Tibial artery (tissue), 4 donors: ENCODE measurements around the gene DNASE1L3.

Source experiments
- DNase-seq, 2 donors: peaks; one replicate each; pipeline ENCODE4 v3.0.0-alpha.2; 2019
- H3K27ac ChIP-seq, 2 donors: fragments of 200-600 bp; sonication (generic) in 1 of 2; 1 replicate in 1 of 2; 2 replicates in 1 of 2; pipeline ENCODE4 v1.5.1; 2018 to 2019; ENCODE audit warnings: mild to moderate bottlenecking in 1 of 2
- H3K27me3 ChIP-seq, 2 donors: fragments of 200-600 bp; sonication (generic) in 1 of 2; one replicate each; pipeline versions ENCODE4 v1.5.1 to v1.6.0; 2016 to 2019
- H3K36me3 ChIP-seq, 3 donors: fragments of 200-600 bp; sonication (generic) in 2 of 3; one replicate each; pipeline ENCODE4 v1.5.1; 2016 to 2019; ENCODE audit warnings: mild to moderate bottlenecking in 2 of 3
- H3K4me1 ChIP-seq, 4 donors: fragments of 200-600 bp; sonication (generic) in 2 of 4; 1 replicate in 3 of 4; 2 replicates in 1 of 4; pipeline ENCODE4 v1.5.1; 2016 to 2019
- H3K4me3 ChIP-seq, 2 donors: fragments of 200-600 bp; sonication (generic) in 1 of 2; 1 replicate in 1 of 2; 2 replicates in 1 of 2; pipeline ENCODE4 v1.5.1; 2018 to 2019; ENCODE audit warnings: mild to moderate bottlenecking in 2 of 2
- H3K9me3 ChIP-seq, 3 donors: fragments of 200-600 bp; sonication (generic) in 1 of 3; one replicate each; pipeline ENCODE4 v1.5.1; 2016 to 2019
- intact Hi-C: fragments of 100-400 bp; cut with DNase I; formaldehyde crosslinking; loops from one replicate; pipeline ENCODE4 v1.15.0; 2023; ENCODE audit warnings: low total_unique reads
- TF ChIP-seq, protein P1 (sequence below), 2 experiments: fragments of 200-600 bp in 1 of 2; fragments of 450-650 bp in 1 of 2; IDR thresholded peaks; one replicate each; pipeline ENCODE4 v1.5.1; 2017 to 2019; ENCODE audit warnings: antibody characterized with exemption in 2 of 2, mild to moderate bottlenecking in 1 of 2, moderate library complexity in 1 of 2

Gene DNASE1L3

GRCh38 chr3:58237941-58238681 lies 27.3 kb upstream of the DNASE1L3 start:
- Histone ChIP-seq H3K27me3 (no peaks in the 10 kb centered on the region), H3K9me3 (no peaks in the 10 kb centered on the region), H3K4me3 (peak overlapping the region; percentile 72 to 83), H3K27ac (peak overlapping the region; percentile 66 to 68), H3K36me3 (no peaks in the 10 kb centered on the region), H3K4me1 (peaks cover 5 to 18% (median 11%) of the 10 kb centered on the region in 4 donors)
- TF ChIP-seq, protein P1, sequence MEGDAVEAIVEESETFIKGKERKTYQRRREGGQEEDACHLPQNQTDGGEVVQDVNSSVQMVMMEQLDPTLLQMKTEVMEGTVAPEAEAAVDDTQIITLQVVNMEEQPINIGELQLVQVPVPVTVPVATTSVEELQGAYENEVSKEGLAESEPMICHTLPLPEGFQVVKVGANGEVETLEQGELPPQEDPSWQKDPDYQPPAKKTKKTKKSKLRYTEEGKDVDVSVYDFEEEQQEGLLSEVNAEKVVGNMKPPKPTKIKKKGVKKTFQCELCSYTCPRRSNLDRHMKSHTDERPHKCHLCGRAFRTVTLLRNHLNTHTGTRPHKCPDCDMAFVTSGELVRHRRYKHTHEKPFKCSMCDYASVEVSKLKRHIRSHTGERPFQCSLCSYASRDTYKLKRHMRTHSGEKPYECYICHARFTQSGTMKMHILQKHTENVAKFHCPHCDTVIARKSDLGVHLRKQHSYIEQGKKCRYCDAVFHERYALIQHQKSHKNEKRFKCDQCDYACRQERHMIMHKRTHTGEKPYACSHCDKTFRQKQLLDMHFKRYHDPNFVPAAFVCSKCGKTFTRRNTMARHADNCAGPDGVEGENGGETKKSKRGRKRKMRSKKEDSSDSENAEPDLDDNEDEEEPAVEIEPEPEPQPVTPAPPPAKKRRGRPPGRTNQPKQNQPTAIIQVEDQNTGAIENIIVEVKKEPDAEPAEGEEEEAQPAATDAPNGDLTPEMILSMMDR (IDR thresholded peaks at IDR 0.05), result no peak
- DNase-seq, result peak; percentile 58 to 78
- intact Hi-C loops, result loop anchor here (5.0 kb wide), 1 partner anchor 69 kb away; the partner anchor contains the start of genes HTD2 and RPP14

- Histone ChIP-seq H3K4me3 (peak within 1 kb of the TSS; percentile 72 to 83), H3K36me3 (no peaks in the 10 kb centered on the region), H3K27ac (peak within 1 kb of the TSS; percentile 66 to 68), H3K4me1 (peaks cover 5 to 18% (median 11%) of the 10 kb centered on the region in 4 donors), H3K9me3 (no peaks in the 10 kb centered on the region), H3K27me3 (peaks cover 0 to 4% of the 10 kb centered on the region in 2 donors)
- peak; percentile 71 to 85 for DNase-seq
- intact Hi-C loops, result loop anchor here (5.0 kb wide), 1 partner anchor 70 kb away; the partner anchor contains the start of genes HTD2 and RPP14
- TF ChIP-seq, protein P1 (IDR thresholded peaks at IDR 0.05), result no peak
Measured at GRCh38 chr3:58237238-58237940, 26.6 kb upstream of the DNASE1L3 start, which contains the start of gene ABHD6. Gene ABHD6, plus strand, starts transcription at chr3:58237792. Its CDS starts 18,795 bp downstream, at chr3:58256587.

DNA sequence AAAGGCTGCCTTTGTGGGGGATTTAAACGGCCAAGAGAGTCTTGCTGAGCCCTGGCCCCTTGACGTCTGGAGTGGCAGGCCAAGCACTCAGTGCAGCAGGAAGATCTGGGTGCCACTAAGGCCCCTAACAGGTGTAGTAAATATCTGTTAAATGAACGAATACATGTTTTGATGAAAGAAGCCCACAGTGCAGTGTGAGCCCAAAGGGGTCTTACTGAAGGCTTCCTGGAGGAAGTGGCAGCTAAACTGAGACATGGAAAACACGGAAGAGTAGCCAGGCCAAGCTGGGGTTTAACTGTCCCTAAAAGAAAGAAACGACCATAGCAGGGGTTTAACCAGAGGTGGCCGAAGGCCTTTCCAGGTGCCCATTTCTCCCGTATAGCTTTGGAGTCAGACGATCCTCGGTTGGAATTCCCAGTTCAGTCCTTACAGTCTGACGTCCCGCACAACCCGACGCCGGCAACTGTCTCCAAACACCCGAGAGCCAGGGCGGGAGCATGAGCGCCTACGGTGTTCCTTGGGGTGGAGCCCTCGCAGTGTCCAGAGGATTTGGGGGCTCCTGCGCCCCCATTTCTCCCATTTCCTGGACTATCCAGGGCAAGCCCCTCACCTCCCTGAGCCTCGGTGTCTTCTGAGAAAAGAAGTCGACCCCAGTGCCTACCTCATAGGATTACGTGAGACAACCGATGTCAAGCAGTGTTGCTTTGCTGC lies 25.9 kb upstream of the DNASE1L3 start:
- intact Hi-C loops, result loop anchor here (5.0 kb wide), 1 partner anchor 71 kb away; the partner anchor contains the start of genes HTD2 and RPP14
- Histone ChIP-seq H3K36me3 (no peaks in the 10 kb centered on the region), H3K9me3 (no peaks in the 10 kb centered on the region), H3K27me3 (peaks cover 0 to 4% of the 10 kb centered on the region in 2 donors), H3K4me3 (peak overlapping the region; percentile 72 to 83), H3K27ac (peak overlapping the region; percentile 66 to 68), H3K4me1 (peaks cover 5 to 18% (median 11%) of the 10 kb centered on the region in 4 donors)
- DNase-seq, result peak in 1 of 2 donors; percentile 26
- TF ChIP-seq, protein P1 (IDR thresholded peaks at IDR 0.05), result no peak

GRCh38 chr3:58235970-58236369 lies 25.2 kb upstream of the DNASE1L3 start:
- no peak overlapping the region for H3K4me3 ChIP-seq
- H3K4me1 ChIP-seq, result peaks cover 5 to 18% (median 11%) of the 10 kb centered on the region in 4 donors
- H3K27ac ChIP-seq, result no peak overlapping the region
- no peak for DNase-seq
- peaks cover 0 to 4% of the 10 kb centered on the region in 2 donors for H3K27me3 ChIP-seq
- H3K36me3 ChIP-seq, result no peaks in the 10 kb centered on the region
- intact Hi-C loops, result loop anchor here (5.0 kb wide), 1 partner anchor 71 kb away; the partner anchor contains the start of genes HTD2 and RPP14
- H3K9me3 ChIP-seq, result no peaks in the 10 kb centered on the region
- TF ChIP-seq, protein P1 (IDR thresholded peaks at IDR 0.05), result no peak

DNA sequence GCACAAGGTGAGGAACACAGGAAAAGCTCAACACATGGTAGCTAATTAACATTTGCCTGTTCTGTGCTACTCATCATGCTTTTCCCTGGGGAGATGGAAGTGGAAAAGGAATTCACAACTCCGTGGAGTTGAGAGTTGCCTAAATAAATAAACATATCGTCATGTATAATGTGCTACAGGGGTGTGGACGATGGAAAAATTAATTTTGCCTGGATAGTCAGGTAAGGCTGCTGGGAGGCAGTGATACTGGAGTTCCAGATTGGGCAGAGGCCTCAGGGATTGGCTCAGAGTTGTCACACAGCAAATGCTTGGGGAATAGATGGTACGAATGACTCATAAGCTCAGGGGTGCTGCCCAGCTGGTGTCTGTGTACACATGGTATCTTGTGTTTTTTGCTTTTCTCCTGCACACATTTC lies 23.8 kb upstream of the DNASE1L3 start:
- intact Hi-C loops, result no loop called here
- TF ChIP-seq, protein P1 (IDR thresholded peaks at IDR 0.05), result no peak
- Histone ChIP-seq H3K9me3 (no peaks in the 10 kb centered on the region), H3K4me1 (peaks cover 5 to 18% (median 11%) of the 10 kb centered on the region in 4 donors), H3K36me3 (no peaks in the 10 kb centered on the region), H3K27ac (no peak overlapping the region), H3K27me3 (peaks cover 0 to 4% of the 10 kb centered on the region in 2 donors), H3K4me3 (no peak overlapping the region)
- DNase-seq, result no peak
